Erythroblast (primary cell): Measurements from ENCODE around the gene CLMN.

Source experiments
- GATA1 ChIP-seq: IDR thresholded peaks from 2 replicates; pipeline ENCODE4 v1.6.1; 2011; ENCODE audit warnings: low read depth, mild to moderate bottlenecking, control low read depth, low read length, moderate library complexity
- POLR2A ChIP-seq: IDR thresholded peaks from 2 replicates; pipeline ENCODE4 v1.6.1; 2011; ENCODE audit warnings: mild to moderate bottlenecking, low read length

DNA sequence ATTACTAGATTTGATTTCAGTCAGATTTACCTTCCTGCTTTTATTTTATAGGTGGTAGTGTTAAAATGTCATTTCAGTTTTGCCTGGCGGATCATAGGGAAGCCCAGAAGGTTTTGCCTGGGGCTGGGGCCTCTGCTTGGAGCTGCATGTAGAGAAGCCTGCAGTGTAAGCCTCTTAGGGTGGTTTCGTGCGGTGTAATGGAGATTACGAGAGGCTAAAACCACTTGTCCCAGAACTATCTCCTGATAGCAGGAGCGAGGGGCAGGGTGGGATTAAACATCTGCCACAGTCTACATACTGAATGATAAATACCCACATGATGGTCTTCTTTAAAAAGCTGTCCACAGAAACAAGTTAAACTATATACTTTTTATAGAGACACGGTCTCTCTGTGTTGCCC lies 127.4 kb downstream of the CLMN start:
- no peak for TF ChIP-seq POLR2A
- TF ChIP-seq GATA1, result no peak
